SIG-M5 (cell line): ENCODE measurements around the gene ZFP82.

ENCODE experiments used
- DNase-seq: peaks from one replicate; lab custom pipeline; 2025; lab: John Stamatoyannopoulos, UW

Gene ZFP82

GRCh38 chr19:36418287-36419001 is at the start of gene ZFP82:
Gene ZFP82 (minus strand): TSS chr19:36418644. CDS start chr19:36409789, 8,855 bp downstream.
- DNase-seq = no peak

GRCh38 chr19:36460046-36460445 is 41.6 kb upstream of the ZFP82 start:
- no peak for DNase-seq

- DNase-seq = no peak
Observed at GRCh38 chr19:36456831-36457230, 38.4 kb upstream of the ZFP82 start.

- no peak for DNase-seq
Observed at GRCh38 chr19:36449059-36449670, 30.7 kb upstream of the ZFP82 start.

- DNase-seq = no peak
Observed at GRCh38 chr19:36441339-36441738, 22.9 kb upstream of the ZFP82 start.

GRCh38 chr19:36436531-36436930 is 18.1 kb upstream of the ZFP82 start:
- DNase-seq = no peak

GRCh38 chr19:36423925-36424324 is 5.5 kb upstream of the ZFP82 start:
- no peak for DNase-seq

GRCh38 chr19:36421749-36422481 is 3.5 kb upstream of the ZFP82 start:
- no peak for DNase-seq

- no peak for DNase-seq
Observed at GRCh38 chr19:36420961-36421748, 2.7 kb upstream of the ZFP82 start.

GRCh38 chr19:36417752-36418286 is 625 bp downstream of the ZFP82 start:
- DNase-seq = no peak

GRCh38 chr19:36409841-36410240 is 8.6 kb downstream of the ZFP82 start:
- DNase-seq = no peak

GRCh38 chr19:36408101-36408500 is 10.3 kb downstream of the ZFP82 start:
- no peak for DNase-seq

GRCh38 chr19:36404498-36404897 is 13.9 kb downstream of the ZFP82 start:
- no peak for DNase-seq

GRCh38 chr19:36401475-36401874 is 17.0 kb downstream of the ZFP82 start:
- no peak for DNase-seq

GRCh38 chr19:36398571-36398970 is 19.9 kb downstream of the ZFP82 start:
- no peak for DNase-seq

- DNase-seq = no peak
Observed at GRCh38 chr19:36392916-36393673, 25.3 kb downstream of the ZFP82 start.

GRCh38 chr19:36379510-36379819 is 39.0 kb downstream of the ZFP82 start:
- no peak for DNase-seq

- DNase-seq = peak; percentile 47
Observed at GRCh38 chr19:36378625-36379509, 39.6 kb downstream of the ZFP82 start, which contains the start of gene ZFP14. Gene ZFP14 (minus strand): TSS chr19:36379201. CDS start chr19:36367892, 11,309 bp downstream.

- DNase-seq = no peak
Observed at GRCh38 chr19:36377541-36378178, 40.8 kb downstream of the ZFP82 start.
